NOMO-1 treated with DMSO at 0.1 percent for 48 hours (cell line): Measurements from ENCODE around the gene KCTD13.
"Not testable (repeated sequence)": the region's sequence is repeated elsewhere in the genome, so short reads cannot be mapped to it uniquely, and the experiment has no call there.

Experiments used
- DNase-seq: peaks from one replicate; lab custom pipeline; 2025; ENCODE audit not compliant: unreplicated experiment; lab: John Stamatoyannopoulos, UW

The KCTD13 gene

GRCh38 chr16:29908719-29909220 is 17.3 kb downstream of the KCTD13 start:
- DNase-seq = no peak

GRCh38 chr16:29907973-29908372 is 18.1 kb downstream of the KCTD13 start:
- no peak for DNase-seq

GRCh38 chr16:29906520-29907244 is 19.3 kb downstream of the KCTD13 start:
- no peak for DNase-seq

GRCh38 chr16:29905668-29906067 is 20.4 kb downstream of the KCTD13 start:
- DNase-seq = no peak

- DNase-seq = no peak
Measured at GRCh38 chr16:29904947-29905346, 21.1 kb downstream of the KCTD13 start.

GRCh38 chr16:29903590-29903989 is 22.4 kb downstream of the KCTD13 start:
- no peak for DNase-seq

- DNase-seq = no peak
Measured at GRCh38 chr16:29901607-29901945, 24.4 kb downstream of the KCTD13 start.

GRCh38 chr16:29900888-29901606 is 25.0 kb downstream of the KCTD13 start:
- no peak for DNase-seq

- DNase-seq = peak; percentile 54
Measured at GRCh38 chr16:29900102-29900887, 25.7 kb downstream of the KCTD13 start, which contains the start of gene ASPHD1. Gene ASPHD1, plus strand, starts transcription at chr16:29900488. Its CDS starts 484 bp downstream, at chr16:29900972.

- DNase-seq = peak; percentile 71
Measured at GRCh38 chr16:29899516-29900101, 26.4 kb downstream of the KCTD13 start, which contains the start of gene SEZ6L2. Gene SEZ6L2, minus strand, starts transcription at chr16:29899550. Its CDS starts 531 bp downstream, at chr16:29899019.

GRCh38 chr16:29898804-29899515 is 27.1 kb downstream of the KCTD13 start:
- no peak for DNase-seq

GRCh38 chr16:29898135-29898803 is 27.8 kb downstream of the KCTD13 start:
- DNase-seq = no peak

GRCh38 chr16:29897333-29897732 is 28.7 kb downstream of the KCTD13 start:
- no peak for DNase-seq

- no peak for DNase-seq
Measured at GRCh38 chr16:29896841-29897240, 29.2 kb downstream of the KCTD13 start.

- no peak for DNase-seq
Measured at GRCh38 chr16:29894352-29894751, 31.7 kb downstream of the KCTD13 start.

GRCh38 chr16:29893553-29893952 is 32.5 kb downstream of the KCTD13 start:
- DNase-seq = no peak

GRCh38 chr16:29892458-29892813 is 33.6 kb downstream of the KCTD13 start:
- DNase-seq = no peak

GRCh38 chr16:29891525-29892457 is 34.2 kb downstream of the KCTD13 start:
- DNase-seq = peak; percentile 44

- DNase-seq = not testable (repeated sequence)
Measured at GRCh38 chr16:29889372-29889771, 36.7 kb downstream of the KCTD13 start.
